Measurements from ENCODE around the gene ABHD17C.
A peak's percentile ranks its signal among the peaks of the same experiment; 100 is the strongest.

Gene ABHD17C

DNA sequence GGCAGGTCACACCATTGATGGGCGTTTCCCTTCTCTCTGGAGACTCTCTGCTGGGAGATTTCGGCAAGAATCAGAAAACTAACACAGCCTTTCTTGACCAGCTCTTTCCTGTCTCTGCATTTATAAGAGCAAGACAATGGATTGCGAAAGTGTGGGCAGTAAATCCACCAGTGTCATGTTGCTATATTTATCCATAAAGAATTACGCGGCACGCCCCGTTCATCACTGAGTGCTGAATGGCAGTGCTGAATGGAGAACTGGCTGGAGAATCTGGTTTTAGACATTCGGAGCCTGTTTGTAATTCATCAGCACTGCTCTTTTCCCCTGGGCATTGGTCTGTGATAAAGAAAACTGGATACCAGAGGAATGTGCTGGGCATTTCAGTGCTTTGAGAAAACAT is 82.0 kb downstream of the ABHD17C start:
- H3K9ac ChIP-seq, result peak overlapping the region in 10 of 11 experiments; percentile 3 to 77 (median 46); a peak in 14 of 22 replicates
- peaks cover 0 to 14% (median 0%) of the 10 kb centered on the region in 11 experiments; a peak in 8 of 22 replicates for H3K9me3 ChIP-seq (replicated peaks in 1 of 11)
- peaks cover 41 to 56% (median 54%) of the 10 kb centered on the region in 11 experiments for H3K27me3 ChIP-seq
- H3K4me1 ChIP-seq, result peaks cover 17 to 72% (median 52%) of the 10 kb centered on the region in 10 experiments
- no peaks in the 10 kb centered on the region for H3K36me3 ChIP-seq
- peaks cover 0 to 8% (median 0%) of the 10 kb centered on the region in 11 experiments; a peak in 6 of 22 replicates for H4K20me1 ChIP-seq
- peak in 10 of 11 experiments; percentile 15 to 94 (median 66); a peak in 14 of 22 replicates for TF ChIP-seq Cebpa-rat (IDR thresholded peaks at IDR 0.05)
- peak overlapping the region; percentile 22 to 95 (median 74) for H3K4me2 ChIP-seq
- H3K27ac ChIP-seq, result peak overlapping the region in 10 of 11 experiments; percentile 28 to 91 (median 70); a peak in 19 of 22 replicates
- peak overlapping the region in 3 of 10 experiments; percentile 12 to 44 (median 14); a peak in 3 of 20 replicates for H3K4me3 ChIP-seq

DNA sequence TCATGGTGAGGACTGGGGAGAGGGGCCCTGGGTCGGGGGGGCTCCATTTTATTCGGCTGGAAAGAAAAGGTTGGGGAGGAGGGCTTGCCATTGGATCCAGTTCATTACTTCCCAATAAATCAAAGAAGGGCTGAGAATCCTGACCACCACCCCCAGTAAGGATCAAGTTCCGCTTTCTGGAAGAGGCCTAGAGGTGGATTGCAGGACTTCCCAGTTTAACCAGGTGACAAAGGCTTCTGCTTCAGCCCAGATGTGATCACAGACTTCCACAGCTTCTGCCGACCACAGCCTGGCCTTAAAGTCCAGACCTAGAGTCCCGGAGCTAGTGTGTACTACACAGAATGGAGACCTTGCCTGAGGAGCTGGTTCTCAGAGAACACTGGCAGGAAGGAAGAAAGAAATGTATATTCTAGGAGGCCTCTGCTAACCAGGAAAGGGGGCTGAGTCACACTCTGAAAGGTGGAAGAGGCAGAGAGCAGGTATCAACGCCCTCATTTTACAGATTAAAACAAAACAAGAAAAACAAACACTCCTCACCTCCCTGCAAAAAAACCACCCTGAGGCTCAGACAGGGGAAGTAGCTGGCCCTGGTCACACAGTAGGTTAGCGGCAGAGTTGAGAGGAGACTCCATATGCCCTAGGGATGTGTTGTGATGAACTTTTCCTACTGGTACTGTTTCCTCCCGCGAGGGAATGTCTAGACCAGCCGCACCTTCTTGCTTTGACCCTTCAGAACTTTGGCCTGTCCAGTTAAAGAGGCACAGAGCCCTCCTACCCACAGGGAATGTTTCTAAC is 82.9 kb downstream of the ABHD17C start:
- Histone ChIP-seq H3K36me3 (no peaks in the 10 kb centered on the region), H3K4me1 (peaks cover 17 to 72% (median 52%) of the 10 kb centered on the region in 10 experiments), H3K4me2 (peak overlapping the region in 10 of 11 experiments; percentile 47 to 95 (median 79); a peak in 18 of 22 replicates), H4K20me1 (peaks cover 0 to 8% (median 0%) of the 10 kb centered on the region in 11 experiments; a peak in 6 of 22 replicates), H3K4me3 (peak overlapping the region in 2 of 10 experiments; percentile 9 to 44; a peak in 2 of 20 replicates), H3K27ac (peak overlapping the region in 8 of 11 experiments; percentile 12 to 91 (median 78); a peak in 16 of 22 replicates), H3K9ac (peak overlapping the region in 5 of 11 experiments; percentile 53 to 77 (median 74); a peak in 8 of 22 replicates), H3K27me3 (peaks cover 41 to 65% (median 59%) of the 10 kb centered on the region in 11 experiments), H3K9me3 (replicated peaks in 1 of 11) (peaks cover 0 to 14% (median 0%) of the 10 kb centered on the region in 11 experiments; a peak in 8 of 22 replicates)
- no peak for TF ChIP-seq Cebpa-rat (IDR thresholded peaks at IDR 0.05)

DNA sequence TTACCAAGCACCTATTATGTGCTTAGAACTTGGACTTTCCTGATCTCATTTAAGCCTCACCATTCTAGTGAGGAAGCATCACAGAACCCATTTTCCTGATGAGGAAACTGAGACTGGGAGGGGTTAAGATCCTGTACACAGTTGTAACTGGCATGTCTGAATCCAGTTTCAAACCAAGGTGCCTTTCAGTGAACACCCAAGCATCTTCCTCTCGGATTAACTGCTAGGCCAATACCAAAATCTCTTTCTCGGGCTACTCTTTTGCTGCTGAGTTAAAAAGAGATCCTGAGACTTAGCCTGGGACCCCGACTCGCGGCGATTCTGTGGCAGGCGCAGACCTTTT is 83.5 kb downstream of the ABHD17C start:
- peaks cover 0 to 14% (median 0%) of the 10 kb centered on the region in 11 experiments; a peak in 8 of 22 replicates for H3K9me3 ChIP-seq (replicated peaks in 1 of 11)
- no peak overlapping the region for H3K9ac ChIP-seq
- no peaks in the 10 kb centered on the region for H3K36me3 ChIP-seq
- peaks cover 41 to 65% (median 59%) of the 10 kb centered on the region in 11 experiments for H3K27me3 ChIP-seq
- no peak for TF ChIP-seq Cebpa-rat (IDR thresholded peaks at IDR 0.05)
- peaks cover 17 to 70% (median 52%) of the 10 kb centered on the region in 10 experiments for H3K4me1 ChIP-seq
- H3K4me3 ChIP-seq, result peak overlapping the region in 2 of 10 experiments; percentile 50 to 58; a peak in 1 of 20 replicates
- peak overlapping the region in 2 of 11 experiments; percentile 89 to 91; a peak in 1 of 22 replicates for H3K27ac ChIP-seq
- peaks cover 0 to 8% (median 0%) of the 10 kb centered on the region in 11 experiments; a peak in 6 of 22 replicates for H4K20me1 ChIP-seq
- peak overlapping the region in 6 of 11 experiments; percentile 66 to 95 (median 86); a peak in 10 of 22 replicates for H3K4me2 ChIP-seq

DNA sequence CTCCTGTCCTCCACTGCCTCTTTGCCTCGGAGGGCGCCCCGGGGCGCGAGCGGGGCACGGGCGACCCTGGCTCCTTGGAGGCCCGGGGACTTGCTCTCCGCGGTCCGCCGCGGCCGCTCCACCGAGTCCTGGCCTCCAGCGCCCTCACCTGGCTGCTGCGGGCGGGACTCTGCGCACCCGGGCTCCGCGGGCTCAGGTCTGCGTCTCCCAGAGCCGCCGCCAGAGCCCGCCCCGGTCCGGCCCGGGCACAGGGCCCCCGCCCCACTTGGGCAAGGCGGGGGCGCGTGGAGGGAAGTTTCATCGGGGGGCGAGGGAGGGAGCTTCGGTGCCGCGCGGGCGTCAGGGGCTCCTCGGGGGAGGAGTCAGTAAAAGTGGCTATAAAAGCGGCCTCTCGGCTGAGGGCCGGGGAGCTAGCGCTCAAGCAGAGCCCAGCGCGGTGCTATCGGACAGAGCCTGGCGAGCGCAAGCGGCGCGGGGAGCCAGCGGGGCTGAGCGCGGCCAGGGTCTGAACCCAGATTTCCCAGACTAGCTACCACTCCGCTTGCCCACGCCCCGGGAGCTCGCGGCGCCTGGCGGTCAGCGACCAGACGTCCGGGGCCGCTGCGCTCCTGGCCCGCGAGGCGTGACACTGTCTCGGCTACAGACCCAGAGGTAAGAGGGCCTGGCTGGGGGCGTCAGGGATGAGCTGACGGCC is 84.0 kb downstream of the ABHD17C start, which contains the start of gene CEMIP:
CEMIP (plus strand) TSS at position 407 of the 694 bp plus-strand sequence. CDS start 94,510 bp downstream, outside the sequence.
- H3K27ac ChIP-seq, result peak within 1 kb of the TSS in 4 of 11 experiments; percentile 76 to 91 (median 84); a peak in 6 of 22 replicates
- H3K4me1 ChIP-seq, result peaks cover 17 to 65% (median 49%) of the 10 kb centered on the region in 10 experiments
- no peak within 1 kb of the TSS; a peak in 2 of 22 replicates for H3K9ac ChIP-seq
- peaks cover 0 to 14% (median 0%) of the 10 kb centered on the region in 11 experiments; a peak in 8 of 22 replicates for H3K9me3 ChIP-seq (replicated peaks in 1 of 11)
- H3K4me3 ChIP-seq, result peak within 1 kb of the TSS; percentile 1 to 58 (median 40); a peak in 18 of 20 replicates
- H3K36me3 ChIP-seq, result no peaks in the 10 kb centered on the region
- no peak for TF ChIP-seq Cebpa-rat (IDR thresholded peaks at IDR 0.05)
- H4K20me1 ChIP-seq, result peaks cover 0 to 8% (median 0%) of the 10 kb centered on the region in 11 experiments; a peak in 6 of 22 replicates
- H3K4me2 ChIP-seq, result peak within 1 kb of the TSS; percentile 48 to 95 (median 81)
- peaks cover 41 to 65% (median 59%) of the 10 kb centered on the region in 11 experiments for H3K27me3 ChIP-seq

DNA sequence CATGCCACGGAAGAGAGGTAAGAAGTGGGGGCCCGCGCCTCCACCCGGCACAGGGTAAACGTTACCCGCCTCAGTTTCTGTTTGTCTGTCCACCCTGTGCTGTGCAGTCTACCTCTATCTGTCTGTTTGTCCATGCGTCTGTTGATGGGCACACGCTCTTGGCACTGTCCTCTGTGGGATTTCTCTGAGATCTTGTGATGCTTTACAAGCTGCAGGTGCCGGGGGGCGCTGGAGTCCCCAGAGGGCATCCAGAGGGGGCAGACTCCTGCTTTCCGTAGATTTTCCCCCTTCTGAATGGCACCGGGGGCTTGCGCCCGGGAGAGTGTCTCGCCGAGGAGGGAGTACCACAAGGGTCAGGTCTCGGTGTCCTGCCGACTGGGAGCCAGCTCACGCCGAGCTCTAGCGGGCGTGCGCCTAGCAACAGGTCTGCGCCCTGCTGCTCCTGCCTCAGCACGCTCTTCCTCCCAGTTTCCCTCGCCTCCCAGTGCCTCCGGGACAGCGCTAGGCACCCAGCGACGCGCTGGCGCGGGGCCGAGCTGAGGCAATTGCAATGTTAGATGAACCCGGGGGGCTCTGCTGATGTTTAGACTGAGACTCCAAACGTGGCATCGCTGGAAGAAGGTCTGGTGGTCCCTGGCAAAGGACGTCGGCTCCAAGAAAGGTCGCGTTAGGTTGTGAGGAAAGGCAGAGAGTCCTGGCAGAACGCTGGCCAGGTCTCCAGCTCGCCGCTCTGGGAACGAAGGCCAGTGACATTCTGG is 84.7 kb downstream of the ABHD17C start:
- TF ChIP-seq Cebpa-rat (IDR thresholded peaks at IDR 0.05), result no peak
- H3K27me3 ChIP-seq, result peaks cover 41 to 65% (median 59%) of the 10 kb centered on the region in 11 experiments
- H3K4me2 ChIP-seq, result peak overlapping the region; percentile 48 to 95 (median 78)
- H4K20me1 ChIP-seq, result peaks cover 0 to 8% (median 0%) of the 10 kb centered on the region in 11 experiments; a peak in 6 of 22 replicates
- peaks cover 0 to 14% (median 0%) of the 10 kb centered on the region in 11 experiments; a peak in 8 of 22 replicates for H3K9me3 ChIP-seq (replicated peaks in 1 of 11)
- peak overlapping the region; percentile 1 to 58 (median 40); a peak in 18 of 20 replicates for H3K4me3 ChIP-seq
- no peaks in the 10 kb centered on the region for H3K36me3 ChIP-seq
- no peak overlapping the region for H3K9ac ChIP-seq
- H3K4me1 ChIP-seq, result peaks cover 17 to 58% (median 45%) of the 10 kb centered on the region in 10 experiments
- no peak overlapping the region for H3K27ac ChIP-seq

DNA sequence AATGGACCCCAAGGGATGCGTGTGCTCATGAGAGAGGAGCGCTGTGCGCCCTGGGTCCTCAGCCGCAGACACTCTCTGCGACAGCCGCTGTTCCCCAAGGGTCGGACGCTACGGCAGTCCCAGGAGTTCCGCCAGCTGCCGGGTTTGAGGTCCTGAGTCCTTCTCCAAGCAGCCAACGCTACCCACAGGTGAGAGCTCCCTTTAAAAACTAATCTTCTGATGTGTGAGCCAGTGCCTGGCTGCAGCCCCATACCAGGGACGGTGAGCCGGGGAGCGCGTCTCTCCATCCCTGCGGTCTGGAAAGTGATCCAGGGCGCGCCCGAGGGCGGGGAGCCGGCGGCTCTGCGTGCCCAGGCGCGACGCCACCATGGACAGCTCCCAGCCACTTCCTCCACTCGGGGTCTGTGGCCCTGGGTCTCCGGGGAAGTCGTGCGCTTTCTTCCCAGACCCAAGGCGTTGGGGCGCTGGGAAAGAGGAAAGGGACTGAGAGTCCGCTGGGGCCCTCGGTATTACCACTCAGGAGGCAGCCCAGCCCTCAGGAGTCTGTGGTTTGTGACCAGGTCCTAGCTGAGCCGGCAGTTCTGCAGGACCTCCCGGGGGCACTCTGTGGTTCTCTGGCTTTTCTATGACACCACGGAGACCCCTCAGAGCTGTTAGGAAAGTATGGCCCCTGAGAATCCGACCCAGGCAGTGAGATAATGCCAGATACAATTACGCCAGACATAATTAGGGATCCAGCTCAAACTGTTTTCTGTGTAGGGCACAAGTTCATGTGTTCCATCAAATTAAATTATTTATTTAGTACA is 85.5 kb downstream of the ABHD17C start:
- no peak overlapping the region for H3K27ac ChIP-seq
- peaks cover 41 to 65% (median 59%) of the 10 kb centered on the region in 11 experiments for H3K27me3 ChIP-seq
- H3K4me3 ChIP-seq, result peak overlapping the region; percentile 1 to 58 (median 40); a peak in 19 of 20 replicates
- peaks cover 0 to 8% (median 0%) of the 10 kb centered on the region in 11 experiments; a peak in 6 of 22 replicates for H4K20me1 ChIP-seq
- peaks cover 17 to 52% (median 43%) of the 10 kb centered on the region in 10 experiments for H3K4me1 ChIP-seq
- peak overlapping the region; percentile 48 to 95 (median 78) for H3K4me2 ChIP-seq
- H3K36me3 ChIP-seq, result no peaks in the 10 kb centered on the region
- H3K9me3 ChIP-seq (replicated peaks in 1 of 11), result peaks cover 0 to 14% (median 0%) of the 10 kb centered on the region in 11 experiments; a peak in 8 of 22 replicates
- H3K9ac ChIP-seq, result no peak overlapping the region
- TF ChIP-seq Cebpa-rat (IDR thresholded peaks at IDR 0.05), result no peak

DNA sequence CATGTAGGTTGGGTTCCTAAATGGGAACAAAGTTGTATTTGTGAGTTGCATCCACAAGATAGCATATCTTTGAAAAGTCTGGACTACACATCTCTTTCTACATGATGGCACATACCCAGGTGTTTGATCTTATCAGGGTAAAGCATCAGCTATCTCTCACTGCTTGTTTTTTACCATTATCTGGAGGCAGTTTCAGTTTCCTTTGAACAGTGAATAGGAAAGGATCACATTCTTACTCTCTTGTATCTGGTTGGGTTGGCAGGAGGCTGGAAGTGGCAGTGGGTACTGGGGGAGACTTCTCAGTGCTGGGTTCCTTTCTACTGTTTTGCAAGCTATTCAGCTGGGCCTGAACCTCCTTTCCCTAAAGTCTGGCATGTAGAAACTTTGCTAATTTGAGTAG is 88.2 kb downstream of the ABHD17C start:
- Histone ChIP-seq H3K4me3 (no peak overlapping the region), H3K36me3 (no peaks in the 10 kb centered on the region), H4K20me1 (peaks cover 0 to 8% (median 0%) of the 10 kb centered on the region in 11 experiments; a peak in 5 of 22 replicates), H3K27ac (no peak overlapping the region), H3K4me2 (no peak overlapping the region), H3K4me1 (peaks cover 7 to 38% (median 21%) of the 10 kb centered on the region in 10 experiments; a peak in 19 of 20 replicates), H3K9me3 (replicated peaks in 1 of 11) (peaks cover 0 to 14% (median 0%) of the 10 kb centered on the region in 11 experiments; a peak in 8 of 22 replicates), H3K27me3 (peaks cover 35 to 48% (median 44%) of the 10 kb centered on the region in 11 experiments), H3K9ac (no peak overlapping the region)
- no peak for TF ChIP-seq Cebpa-rat (IDR thresholded peaks at IDR 0.05)

Data from BLaER1 treated with 17β-estradiol and CSF1 and Interleukin-3, amounts not matched to agents 10 nM and 100 nM (cell line).